T-helper 2 cell treated with Interferon-gamma antibody and Interleukin-4, amounts not matched to agents 100 ng/mL and 5 ng/mL, for 36 hours (primary cell): ENCODE measurements around the gene SOX13. TPM values are rescaled to one million over a fixed set of nuclear protein-coding genes. Genes with fewer than 3 reads are reported as not detected.
"Not testable (repeated sequence)": the region's sequence is repeated elsewhere in the genome, so short reads cannot be mapped to it uniquely, and the experiment has no call there.

Experiments
- intact Hi-C: fragments of 100-400 bp; cut with micrococcal nuclease; formaldehyde crosslinking; loops from one replicate; pipeline ENCODE4 v1.15.1; 2023
- total RNA-seq: library from RNA; stranded (reverse); gene quantifications from 2 replicates; pipeline ENCODE4 v1.2.3, GENCODE V29; 2022

SOX13 gene
- total RNA-seq, 1 donor from 2014 or later: 0.50 TPM

DNA sequence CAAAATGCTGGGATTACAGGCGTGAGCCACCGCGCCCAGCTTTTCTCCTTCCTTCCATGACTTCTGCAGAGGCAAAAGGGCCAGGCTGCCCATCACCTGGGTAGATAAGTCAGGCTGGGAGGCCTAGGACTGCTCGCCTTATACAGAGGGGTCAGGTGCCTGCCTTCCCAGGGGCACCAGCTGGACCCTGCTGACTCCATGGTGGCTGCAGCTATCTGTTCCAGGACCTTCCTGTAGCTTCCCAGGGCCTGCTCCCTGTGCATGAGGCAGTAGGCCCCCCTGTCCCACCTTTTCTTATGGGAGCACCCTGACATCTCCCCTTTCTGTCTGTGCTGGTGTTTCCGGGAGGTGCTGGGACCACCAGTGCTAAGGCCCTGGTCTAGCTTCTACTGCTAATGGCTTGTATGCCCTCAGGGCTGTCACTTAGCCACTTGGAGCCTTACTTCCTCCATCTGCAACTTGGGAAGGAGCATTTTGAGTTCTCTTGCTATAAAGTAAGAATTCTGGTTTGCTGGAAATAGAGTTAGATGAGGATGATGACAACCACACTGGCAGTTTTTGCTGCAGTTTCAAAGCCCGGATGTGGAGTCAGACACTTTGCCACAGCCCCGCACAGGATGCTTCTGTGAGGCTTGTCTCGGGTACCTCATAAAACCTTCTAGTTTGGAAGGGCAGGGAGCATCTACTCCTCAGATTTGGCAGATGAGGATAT lies 14.4 kb downstream of the SOX13 start:
- intact Hi-C loops: no loop called here

DNA sequence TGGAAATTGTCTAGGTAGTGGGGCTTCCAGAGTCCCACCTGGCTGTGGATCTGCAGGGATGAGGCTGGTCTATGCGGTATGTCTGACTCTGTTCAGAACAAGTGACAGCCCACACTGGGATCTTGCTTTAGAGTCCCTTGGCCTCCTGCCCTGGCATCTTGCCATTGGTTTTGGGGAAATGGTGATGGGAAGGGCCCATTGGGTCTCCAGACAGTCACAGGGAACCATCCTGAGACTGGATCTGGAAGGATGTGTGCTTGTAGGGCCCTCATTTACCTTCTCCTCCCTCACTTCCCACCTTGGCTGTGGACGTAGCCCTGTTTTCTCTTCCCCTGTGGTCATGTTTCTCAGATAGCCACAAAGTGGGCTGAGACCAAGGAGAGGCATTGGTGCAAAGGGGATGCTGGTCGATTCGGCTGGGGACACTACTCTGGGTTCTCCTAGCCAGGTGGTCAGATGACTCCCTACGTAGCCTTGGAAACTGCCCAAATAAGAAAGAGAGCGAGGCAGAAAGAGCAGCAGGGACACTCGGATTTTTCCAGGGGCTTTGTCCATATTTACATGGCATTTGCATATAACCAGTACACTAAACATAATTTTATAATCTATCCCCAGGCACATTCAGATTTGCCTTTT lies 15.1 kb downstream of the SOX13 start:
- intact Hi-C loops: no loop called here

- intact Hi-C loops: no loop called here
Measured at GRCh38 chr1:204088596-204088995, 15.7 kb downstream of the SOX13 start.

GRCh38 chr1:204089044-204089751 lies 16.3 kb downstream of the SOX13 start:
- intact Hi-C loops: no loop called here

- intact Hi-C loops: not testable (repeated sequence)
Measured at GRCh38 chr1:204090132-204090531, 17.2 kb downstream of the SOX13 start.

DNA sequence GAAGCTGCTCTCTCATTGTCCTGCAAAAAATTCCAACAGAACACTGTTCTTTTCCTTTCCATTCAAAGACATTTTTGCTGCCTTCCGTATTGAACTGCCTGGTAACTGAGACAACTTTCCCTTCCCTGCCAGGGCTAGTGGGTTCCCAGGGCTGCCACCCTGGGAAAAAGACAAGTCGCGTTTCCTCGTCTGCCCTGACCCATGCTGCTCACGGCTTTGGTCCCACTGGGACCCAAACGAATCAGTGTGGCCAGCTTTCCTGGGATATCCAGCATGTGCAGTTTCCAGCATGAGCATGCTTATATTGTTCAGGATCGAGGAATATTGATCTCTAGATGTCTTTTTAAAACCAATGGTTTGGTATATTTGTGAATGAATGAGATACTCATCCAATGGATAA lies 18.2 kb downstream of the SOX13 start:
- intact Hi-C loops: no loop called here

DNA sequence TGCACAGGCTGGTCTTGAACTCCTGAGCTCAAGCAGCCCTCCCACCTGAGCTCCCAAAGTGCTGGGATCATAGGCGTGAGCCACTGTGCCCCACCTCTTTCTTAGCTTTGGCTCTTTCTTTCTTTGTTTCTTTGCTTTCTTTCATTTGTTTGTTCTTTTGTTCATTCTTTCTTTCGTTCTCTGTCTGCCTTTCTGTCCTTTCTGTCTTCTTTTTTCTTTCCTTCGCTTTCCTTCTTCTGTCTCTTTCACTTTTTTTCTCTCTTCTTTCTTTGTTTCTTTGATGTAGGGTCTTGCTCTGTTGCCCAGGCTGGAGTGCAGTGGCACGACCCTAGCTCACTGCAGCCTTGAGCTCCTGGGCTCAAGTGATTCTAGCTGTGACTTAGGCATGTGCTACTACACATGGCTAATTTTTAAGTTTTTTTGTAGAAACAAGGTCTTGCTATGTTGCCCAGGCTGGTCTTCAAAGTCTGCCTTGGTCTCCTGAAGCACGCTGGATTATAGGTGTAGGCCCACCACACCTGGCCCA lies 18.9 kb downstream of the SOX13 start:
- intact Hi-C loops: no loop called here

DNA sequence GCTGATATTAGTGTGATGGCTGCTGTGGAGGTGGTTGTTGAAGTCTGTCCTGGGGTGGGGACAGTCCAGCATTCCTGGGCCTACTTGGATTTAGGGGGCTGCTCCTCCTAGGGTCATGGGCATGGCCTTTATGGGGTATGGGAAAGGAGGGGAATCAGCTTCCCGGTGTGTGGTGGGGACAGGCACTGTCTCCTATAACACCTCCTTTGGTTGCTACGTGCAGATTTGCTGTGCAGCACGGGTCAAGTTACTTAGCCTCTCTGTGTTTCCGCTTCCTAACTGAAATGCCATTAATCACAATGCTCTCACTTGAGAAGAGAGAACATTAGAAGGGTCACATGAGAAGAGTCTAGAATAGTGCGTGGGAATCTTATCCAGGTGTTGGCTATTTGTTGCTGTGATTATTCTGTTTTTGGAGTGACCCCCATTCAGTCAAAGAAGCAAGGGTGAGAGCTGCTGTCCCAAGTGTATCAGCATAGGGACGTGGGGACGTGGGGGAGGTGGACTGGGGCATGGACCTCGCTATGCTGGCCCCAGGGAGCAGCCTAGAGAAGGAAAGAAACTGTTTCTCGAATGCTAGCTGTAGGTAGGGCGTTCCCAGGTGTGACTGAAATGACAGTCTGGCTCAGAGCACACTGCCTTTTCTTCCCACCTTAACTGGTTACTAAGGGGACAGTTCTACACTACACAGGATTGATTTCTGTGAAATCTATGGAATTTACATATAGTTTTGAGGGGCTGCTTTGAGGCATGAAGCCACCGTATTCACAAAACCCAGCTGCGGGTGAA lies 19.9 kb downstream of the SOX13 start:
- intact Hi-C loops: no loop called here

DNA sequence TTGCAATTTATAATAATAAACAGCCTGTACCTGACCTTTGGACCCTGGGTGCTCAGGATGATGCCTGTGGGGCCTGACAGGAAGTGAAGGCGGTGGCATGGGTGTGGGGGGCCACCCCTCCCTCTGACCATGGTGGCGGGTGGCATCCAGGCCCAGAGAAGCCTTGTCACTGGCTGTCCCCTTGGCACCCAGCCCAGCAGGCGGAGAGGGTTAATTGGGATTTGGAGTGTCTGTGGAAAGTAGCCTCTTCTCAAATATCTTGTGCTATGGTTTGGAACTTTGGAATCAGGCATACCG lies 20.5 kb downstream of the SOX13 start:
- intact Hi-C loops: no loop called here

DNA sequence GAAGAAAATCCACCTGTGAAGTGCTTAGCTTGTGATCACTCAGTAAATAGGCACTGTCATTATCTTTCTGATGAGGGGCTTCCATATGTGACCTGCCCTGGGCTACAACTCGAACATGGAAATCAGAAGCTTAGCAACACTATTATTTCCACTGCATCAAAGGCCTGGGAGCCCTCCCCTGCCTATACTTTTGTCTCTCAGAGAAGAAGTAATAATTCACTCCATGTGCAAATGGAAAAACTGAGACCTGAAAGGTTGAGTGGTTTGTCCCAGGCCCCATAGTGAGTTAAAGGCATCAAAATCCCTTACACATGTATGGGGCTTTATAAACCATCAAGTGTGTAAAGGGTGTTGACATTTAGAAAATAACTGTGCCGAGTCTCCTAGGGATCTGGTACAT lies 20.9 kb downstream of the SOX13 start:
- intact Hi-C loops: no loop called here

DNA sequence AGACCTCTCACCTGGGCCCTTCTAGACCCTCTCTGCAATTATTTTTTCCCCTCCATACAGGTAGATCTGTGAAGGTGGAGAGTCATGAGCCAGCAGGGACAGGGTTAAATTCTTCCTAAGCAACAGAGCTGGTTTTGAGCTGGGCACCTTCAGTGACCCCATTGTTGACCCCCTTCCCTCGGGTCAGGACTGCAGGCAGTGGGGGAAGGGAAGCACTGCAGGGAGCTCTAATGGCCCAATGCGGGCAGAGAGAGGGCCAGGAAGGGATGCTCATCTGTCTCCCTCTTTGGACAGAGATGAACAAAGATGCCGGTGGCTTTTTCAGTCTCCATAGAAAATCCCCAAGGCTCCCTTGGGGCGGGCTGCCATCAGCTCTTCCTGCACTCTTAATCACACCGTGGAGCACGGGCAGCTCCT lies 21.4 kb downstream of the SOX13 start:
- intact Hi-C loops: no loop called here

- intact Hi-C loops: no loop called here
Measured at GRCh38 chr1:204094856-204095634, 22.1 kb downstream of the SOX13 start.

DNA sequence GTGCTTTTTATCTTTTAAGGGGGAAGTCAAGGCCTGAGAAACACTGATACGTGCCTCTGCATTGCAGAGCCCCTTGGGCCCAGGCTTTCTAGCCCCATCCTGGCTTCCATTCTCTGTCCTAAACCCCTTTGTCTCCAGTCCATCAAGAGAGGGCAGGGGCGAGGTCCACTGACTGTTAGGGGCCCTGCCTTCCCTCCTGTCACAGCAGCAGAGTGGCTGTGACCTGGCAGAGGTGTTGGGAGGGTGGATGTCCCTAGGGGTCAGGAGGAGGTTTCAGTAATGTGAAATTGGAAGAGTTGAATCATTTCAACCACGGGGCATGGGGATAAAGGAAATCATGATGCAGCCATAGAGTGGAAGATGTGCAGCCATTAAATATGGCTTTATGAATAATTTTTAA lies 24.0 kb downstream of the SOX13 start:
- intact Hi-C loops: no loop called here

DNA sequence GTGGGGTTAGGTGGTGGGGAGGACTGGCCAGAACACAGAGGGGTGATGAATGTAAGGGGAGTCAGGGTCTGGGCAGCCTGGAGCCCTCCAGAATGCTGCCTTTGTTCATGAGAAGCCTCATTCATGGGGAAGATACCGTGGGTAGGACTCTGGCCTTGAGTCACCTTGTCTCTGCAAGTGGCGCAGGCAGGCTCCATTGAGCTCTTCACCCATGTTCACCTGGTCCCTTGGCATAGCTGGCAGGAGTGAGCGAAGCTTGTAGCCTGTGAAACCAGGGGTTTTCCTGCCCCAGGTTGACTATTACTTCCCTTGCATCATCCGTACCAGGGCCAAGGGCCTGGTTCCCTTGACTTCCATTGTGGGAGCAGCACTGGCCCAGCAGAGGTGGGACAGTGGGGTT lies 25.8 kb downstream of the SOX13 start:
- intact Hi-C loops: no loop called here

GRCh38 chr1:204099754-204100153 lies 26.8 kb downstream of the SOX13 start:
- intact Hi-C loops: not testable (repeated sequence)

DNA sequence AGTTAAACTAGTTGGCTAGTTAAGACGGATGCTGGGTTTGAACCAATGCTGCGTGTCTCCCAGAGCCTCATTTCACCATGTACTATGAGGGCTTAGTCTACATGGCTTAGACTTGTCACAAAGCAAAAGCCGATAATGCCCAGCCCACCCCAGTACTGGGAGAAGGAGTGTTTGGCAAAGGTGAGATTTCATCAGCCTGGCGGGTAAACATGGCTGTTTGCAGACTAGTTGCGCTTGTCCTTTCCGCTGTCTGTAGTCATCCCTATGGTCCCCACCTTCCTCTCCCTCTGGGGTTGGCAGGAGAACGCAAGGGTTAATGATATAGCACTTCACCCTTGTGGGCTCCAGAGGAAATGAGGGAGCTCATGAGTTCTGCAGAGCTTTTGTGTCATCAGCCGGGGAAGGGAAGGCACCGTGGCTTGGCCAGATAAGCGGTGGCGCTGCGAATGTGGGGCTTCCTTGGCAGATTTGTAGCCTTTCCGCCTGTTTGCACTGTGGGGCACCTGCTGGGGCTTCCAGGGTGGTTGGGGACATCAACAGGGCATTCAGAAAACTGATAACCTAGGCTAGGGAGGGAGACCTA lies 29.2 kb downstream of the SOX13 start:
- intact Hi-C loops: no loop called here

- intact Hi-C loops: no loop called here
Measured at GRCh38 chr1:204102739-204103430, 30.0 kb downstream of the SOX13 start.

DNA sequence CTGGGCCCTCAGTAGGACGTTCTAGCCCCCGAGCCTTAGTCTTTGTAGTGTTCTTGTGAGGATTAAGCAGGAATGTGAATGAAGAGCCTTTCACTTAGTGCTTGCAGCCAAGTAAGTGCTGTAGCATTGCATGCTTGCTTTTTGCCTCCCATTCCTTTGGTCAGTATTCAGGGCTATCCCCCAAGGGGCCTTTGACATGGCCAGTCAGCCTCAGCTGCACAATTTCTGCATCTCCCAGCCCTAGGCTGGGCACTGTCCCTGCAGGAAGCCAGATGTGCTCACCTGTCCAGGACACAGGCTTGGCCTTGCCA lies 30.5 kb downstream of the SOX13 start:
- intact Hi-C loops: no loop called here

- intact Hi-C loops: no loop called here
Measured at GRCh38 chr1:204104331-204105130, 31.6 kb downstream of the SOX13 start.
